Bronchial epithelial cell (primary cell): ENCODE results near the gene TBCD. TPM values are rescaled to one million over a fixed set of nuclear protein-coding genes. Genes with fewer than 3 reads are reported as not detected.

Experiments
- DNase-seq: peaks from one replicate; pipeline ENCODE4 v3.0.0-alpha.2; 2010; ENCODE audit warnings: low read depth
- FAIRE-seq: peaks from 2 replicates; lab custom pipeline; 2011; peaks lifted over from hg19 to GRCh38; lab: Jason Lieb, UNC
- H3K27me3 ChIP-seq: 2 replicates; pipeline ENCODE4 v1.5.1; 2011; ENCODE audit warnings: low read length; ENCODE audit not compliant: control insufficient read depth, insufficient read depth
- H3K36me3 ChIP-seq: 2 replicates; pipeline ENCODE4 v1.5.1; 2011; ENCODE audit warnings: low read length; ENCODE audit not compliant: control insufficient read depth, insufficient read depth
- H3K4me3 ChIP-seq: 2 replicates; pipeline ENCODE4 v1.5.1; 2011; ENCODE audit warnings: mild to moderate bottlenecking, low read depth, low read length, control low read depth
- total RNA-seq: library from RNA; depleted of rRNA; stranded (reverse); fragments of >200 nt; gene quantifications from 2 replicates; pipeline ENCODE4 v1.2.1, GENCODE V29; 2014
- TF ChIP-seq, protein P1 (sequence below): IDR thresholded peaks from 2 replicates; pipeline ENCODE4 v1.5.1; 2011; ENCODE audit warnings: mild to moderate bottlenecking, moderate library complexity, low read length, control low read depth, inconsistent platforms; ENCODE audit not compliant: insufficient read depth, severe bottlenecking

The TBCD gene
- total RNA-seq, 1 donor from 2014 or later = 22.6 TPM

DNA sequence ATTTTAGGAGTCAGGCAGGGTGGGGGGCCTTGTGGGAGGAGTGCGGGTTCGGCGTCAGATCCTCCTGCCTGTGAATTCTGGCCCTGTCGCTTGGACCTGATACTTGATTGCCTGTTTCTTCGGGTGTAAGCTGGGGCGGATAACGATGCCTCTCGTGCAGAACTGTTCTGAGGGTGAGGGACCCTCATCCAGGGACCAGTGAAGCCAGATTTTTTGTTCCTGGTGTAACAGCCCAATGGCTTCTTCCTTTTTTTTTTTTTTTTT is 1.3 kb downstream of the TBCD start:
- DNase-seq (no peak), FAIRE-seq (no peak)
- Histone ChIP-seq H3K4me3 (no peak overlapping the region), H3K27me3 (no peaks in the 10 kb centered on the region), H3K36me3 (peaks cover 6% of the 10 kb centered on the region)
- TF ChIP-seq, protein P1, sequence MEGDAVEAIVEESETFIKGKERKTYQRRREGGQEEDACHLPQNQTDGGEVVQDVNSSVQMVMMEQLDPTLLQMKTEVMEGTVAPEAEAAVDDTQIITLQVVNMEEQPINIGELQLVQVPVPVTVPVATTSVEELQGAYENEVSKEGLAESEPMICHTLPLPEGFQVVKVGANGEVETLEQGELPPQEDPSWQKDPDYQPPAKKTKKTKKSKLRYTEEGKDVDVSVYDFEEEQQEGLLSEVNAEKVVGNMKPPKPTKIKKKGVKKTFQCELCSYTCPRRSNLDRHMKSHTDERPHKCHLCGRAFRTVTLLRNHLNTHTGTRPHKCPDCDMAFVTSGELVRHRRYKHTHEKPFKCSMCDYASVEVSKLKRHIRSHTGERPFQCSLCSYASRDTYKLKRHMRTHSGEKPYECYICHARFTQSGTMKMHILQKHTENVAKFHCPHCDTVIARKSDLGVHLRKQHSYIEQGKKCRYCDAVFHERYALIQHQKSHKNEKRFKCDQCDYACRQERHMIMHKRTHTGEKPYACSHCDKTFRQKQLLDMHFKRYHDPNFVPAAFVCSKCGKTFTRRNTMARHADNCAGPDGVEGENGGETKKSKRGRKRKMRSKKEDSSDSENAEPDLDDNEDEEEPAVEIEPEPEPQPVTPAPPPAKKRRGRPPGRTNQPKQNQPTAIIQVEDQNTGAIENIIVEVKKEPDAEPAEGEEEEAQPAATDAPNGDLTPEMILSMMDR = no peak

DNA sequence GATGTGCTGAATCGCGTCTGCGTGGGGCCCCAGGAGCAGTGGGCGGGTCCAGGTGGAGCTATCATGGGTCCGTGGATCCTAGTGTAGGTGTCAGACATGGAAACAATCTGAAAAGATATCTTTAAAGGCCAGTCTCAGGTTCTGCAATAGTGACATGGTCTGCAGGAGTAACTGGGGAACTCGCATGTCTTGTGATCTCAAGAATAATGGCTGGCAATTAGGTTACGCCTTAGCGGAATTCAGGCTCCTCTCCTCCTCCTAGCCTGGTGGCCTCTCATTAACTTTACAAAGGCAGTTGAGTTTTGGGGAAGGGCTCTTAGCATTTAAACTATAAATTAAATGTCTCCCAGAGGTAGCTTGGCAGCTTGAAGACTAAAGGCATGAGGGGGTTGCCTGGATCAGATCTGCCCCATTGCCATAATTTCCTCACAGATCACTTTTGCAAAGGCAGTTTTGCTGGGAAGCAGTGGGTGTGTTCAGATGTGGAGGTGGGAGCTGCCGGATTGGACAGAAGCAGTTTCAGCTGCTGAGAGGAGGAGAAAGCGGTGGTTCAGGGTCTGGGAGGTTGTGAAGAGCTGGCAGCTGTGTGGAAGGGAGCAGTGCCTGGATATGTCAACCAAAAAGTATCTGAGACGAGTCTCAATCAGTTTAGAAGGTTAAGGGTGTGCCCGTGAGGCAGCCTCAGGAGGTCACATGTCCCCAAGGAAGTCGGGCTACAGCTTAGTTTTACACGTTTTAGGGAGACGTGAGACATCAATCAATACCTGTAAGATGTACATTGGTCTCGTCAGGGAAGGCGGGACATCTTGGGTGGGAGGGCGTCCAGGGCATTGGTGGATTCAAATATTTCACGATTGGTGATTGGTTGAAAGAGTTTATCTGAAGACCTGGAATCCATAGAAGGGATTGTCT is 2.7 kb downstream of the TBCD start:
- Histone ChIP-seq H3K36me3 (peaks cover 6% of the 10 kb centered on the region), H3K4me3 (no peak overlapping the region), H3K27me3 (no peaks in the 10 kb centered on the region)
- DNase-seq = peak; percentile 60
- TF ChIP-seq, protein P1 = no peak
- no peak for FAIRE-seq

DNA sequence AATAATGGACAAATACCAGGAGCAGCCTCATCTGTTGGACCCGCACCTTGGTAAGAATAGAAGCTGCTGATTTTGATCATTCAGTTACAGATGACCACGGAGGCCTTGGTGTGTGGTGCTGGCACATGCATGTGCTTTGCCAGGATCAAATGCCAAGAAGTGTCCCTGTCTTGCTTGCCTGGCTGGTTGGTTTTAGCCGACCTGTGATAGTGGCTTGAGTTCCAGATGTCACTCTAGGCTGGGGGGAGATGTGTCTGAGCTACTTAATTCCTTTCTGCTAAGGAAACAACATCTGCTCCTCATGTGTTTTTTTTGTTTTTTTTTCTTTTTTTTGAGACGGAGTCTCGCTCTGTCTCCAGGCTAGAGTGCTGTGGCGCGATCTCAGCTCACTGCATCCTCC is 4.3 kb downstream of the TBCD start:
- no peaks in the 10 kb centered on the region for H3K27me3 ChIP-seq
- H3K4me3 ChIP-seq = no peak overlapping the region
- TF ChIP-seq, protein P1 = no peak
- peaks cover 6% of the 10 kb centered on the region for H3K36me3 ChIP-seq
- DNase-seq (no peak), FAIRE-seq (no peak)

DNA sequence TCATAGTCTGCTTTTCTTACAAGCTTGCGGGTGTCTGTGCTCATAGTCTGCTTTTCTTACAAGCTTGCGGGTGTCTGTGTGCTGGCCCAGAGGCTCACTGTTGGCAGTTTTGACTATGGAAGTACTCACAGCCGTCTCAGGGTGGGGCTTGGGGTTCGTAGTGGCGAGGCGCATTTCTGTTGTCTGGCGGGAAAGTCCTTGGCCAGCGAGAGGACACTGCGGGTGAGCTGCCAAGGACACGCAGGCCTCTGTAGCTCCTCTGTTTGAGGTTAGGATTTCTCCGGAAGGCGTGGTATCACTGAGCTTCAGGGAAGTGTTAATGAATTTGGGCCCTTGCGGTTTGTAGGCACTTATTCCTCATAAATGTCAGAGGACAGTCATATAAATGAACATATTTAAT is 13.5 kb downstream of the TBCD start:
- no peak overlapping the region for H3K4me3 ChIP-seq
- no peak for DNase-seq
- peaks cover 10% of the 10 kb centered on the region for H3K36me3 ChIP-seq
- no peak for FAIRE-seq
- no peaks in the 10 kb centered on the region for H3K27me3 ChIP-seq
- TF ChIP-seq, protein P1 = no peak

DNA sequence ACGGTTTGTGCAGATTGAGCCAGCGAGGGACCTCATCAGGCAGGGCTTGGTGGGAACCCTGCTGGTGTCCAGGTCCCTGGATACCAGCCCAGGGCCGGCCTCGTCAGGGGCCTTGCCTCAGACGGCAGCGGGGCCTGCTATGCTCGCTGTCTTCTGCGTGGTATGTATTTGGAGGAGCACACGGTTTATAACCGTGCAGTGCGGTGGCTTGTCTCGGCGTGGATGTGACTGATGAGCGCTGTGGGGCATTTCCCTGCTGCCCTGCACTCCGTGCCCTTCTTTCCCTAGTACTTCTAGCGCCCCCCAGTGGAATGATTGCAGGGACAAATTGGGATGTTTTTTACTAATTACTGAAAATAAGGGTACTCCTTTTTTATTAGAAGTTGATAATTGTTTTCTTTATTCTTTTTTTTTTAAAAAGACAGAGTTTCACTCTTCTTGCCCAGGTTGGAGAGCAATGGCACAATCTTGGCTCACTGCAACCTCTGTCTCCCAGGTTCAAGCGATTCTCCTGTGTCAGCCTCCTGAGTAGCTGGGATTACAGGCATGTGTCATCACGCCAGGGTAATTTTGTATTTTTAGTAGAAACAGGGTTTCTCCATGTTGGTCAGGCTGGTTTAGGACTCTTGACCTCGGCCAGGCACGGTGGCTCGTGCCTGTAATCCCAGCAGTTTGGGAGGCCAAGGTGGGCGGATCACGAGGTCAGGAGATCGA is 15.3 kb downstream of the TBCD start:
- DNase-seq (peak; percentile 36), FAIRE-seq (no peak)
- Histone ChIP-seq H3K36me3 (peaks cover 10% of the 10 kb centered on the region), H3K27me3 (no peaks in the 10 kb centered on the region), H3K4me3 (no peak overlapping the region)
- TF ChIP-seq, protein P1 = peak; percentile 42
